HEK293 (cell line): ENCODE results near the gene RASL10B.

Source experiments
- CTCF ChIA-PET: fragments of 350-600 bp; formaldehyde crosslinking; extraction: SDS; loops from one replicate; lab custom pipeline; 2021; ENCODE audit warnings: antibody characterized with exemption; lab: Yijun Ruan, JAX
- POLR2A ChIA-PET: fragments of 300-600 bp; formaldehyde crosslinking; extraction: SDS; loops from one replicate; lab custom pipeline; 2020; ENCODE audit warnings: antibody characterized with exemption, inconsistent platforms; lab: Yijun Ruan, JAX
- H3K27ac ChIP-seq: fragments of 200-500 bp; sonication (Bioruptor generic); 2 replicates; pipeline ENCODE4 v1.5.1; 2014; ENCODE audit warnings: low read depth, low read length, control low read depth, inconsistent platforms; ENCODE audit errors: extremely low read depth
- H3K36me3 ChIP-seq, 2 experiments: fragments of 200-500 bp in 1 of 2; sonication (Bioruptor generic) in 1 of 2; 1 replicate in 1 of 2; 2 replicates in 1 of 2; pipeline ENCODE4 v1.5.1; 2014 to 2017; ENCODE audit warnings: inconsistent platforms in 2 of 2, low read length in 2 of 2; ENCODE audit not compliant: control insufficient read depth in 2 of 2, insufficient read depth in 1 of 2
- H3K4me1 ChIP-seq: fragments of 200-500 bp; sonication (Bioruptor generic); 2 replicates; pipeline ENCODE4 v1.5.1; 2014; ENCODE audit warnings: mild to moderate bottlenecking, low read length, inconsistent platforms; ENCODE audit not compliant: control insufficient read depth, insufficient read depth
- H3K4me3 ChIP-seq: 2 replicates; pipeline ENCODE4 v1.5.1; 2011; ENCODE audit warnings: low read depth, mild to moderate bottlenecking, control low read depth, low read length, moderate library complexity
- H3K9me3 ChIP-seq: fragments of 200-500 bp; sonication (Bioruptor generic); 2 replicates; pipeline ENCODE4 v1.5.1; 2014; ENCODE audit warnings: low read depth, low read length, inconsistent platforms; ENCODE audit not compliant: control insufficient read depth, insufficient read depth
- BCL6B ChIP-seq: fragments of 450-650 bp; formaldehyde crosslinking; IDR thresholded peaks from 2 replicates; pipeline ENCODE4 v1.5.1; 2017; ENCODE audit warnings: missing biosample characterization, missing genetic modification characterization
- GLI2 ChIP-seq: fragments of 450-650 bp; formaldehyde crosslinking; IDR thresholded peaks from 2 replicates; pipeline ENCODE4; 2017; ENCODE audit warnings: missing biosample characterization, missing genetic modification characterization, low read depth, borderline replicate concordance
- GLIS2 ChIP-seq: fragments of 450-650 bp; formaldehyde crosslinking; IDR thresholded peaks from 2 replicates; pipeline ENCODE4 v1.5.1; 2016; ENCODE audit warnings: missing biosample characterization, missing genetic modification characterization
- PATZ1 ChIP-seq: fragments of 450-650 bp; formaldehyde crosslinking; IDR thresholded peaks from 2 replicates; pipeline ENCODE4 v1.5.1; 2016; ENCODE audit warnings: missing biosample characterization, missing genetic modification characterization
- RBAK ChIP-seq: fragments of 450-650 bp; formaldehyde crosslinking; IDR thresholded peaks from 2 replicates; pipeline ENCODE4 v1.5.1; 2016; ENCODE audit warnings: missing biosample characterization, missing genetic modification characterization
- REPIN1 ChIP-seq: fragments of 450-650 bp; formaldehyde crosslinking; IDR thresholded peaks from 2 replicates; pipeline ENCODE4 v1.5.1; 2017; ENCODE audit warnings: missing biosample characterization, missing genetic modification characterization, low read depth
- TRIM28 ChIP-seq: IDR thresholded peaks from 2 replicates; pipeline ENCODE4 v1.6.1; 2011; ENCODE audit warnings: low read length, control low read depth, borderline replicate concordance
- ZBTB10 ChIP-seq: fragments of 450-650 bp; formaldehyde crosslinking; IDR thresholded peaks from 2 replicates; pipeline ENCODE4 v1.5.1; 2016; ENCODE audit warnings: missing biosample characterization, missing genetic modification characterization
- ZBTB17 ChIP-seq: fragments of 450-650 bp; formaldehyde crosslinking; IDR thresholded peaks from 2 replicates; pipeline ENCODE4 v1.5.1; 2016; ENCODE audit warnings: missing biosample characterization, missing genetic modification characterization
- ZBTB21 ChIP-seq: fragments of 450-650 bp; formaldehyde crosslinking; IDR thresholded peaks from 2 replicates; pipeline ENCODE4 v1.5.1; 2017; ENCODE audit warnings: missing biosample characterization, missing genetic modification characterization
- ZBTB48 ChIP-seq: fragments of 450-650 bp; formaldehyde crosslinking; IDR thresholded peaks from 2 replicates; pipeline ENCODE4 v1.5.1; 2016; ENCODE audit warnings: missing biosample characterization, missing genetic modification characterization
- ZBTB6 ChIP-seq: fragments of 450-650 bp; formaldehyde crosslinking; IDR thresholded peaks from 2 replicates; pipeline ENCODE4 v1.5.1; 2017; ENCODE audit warnings: missing biosample characterization, missing genetic modification characterization
- ZFHX2 ChIP-seq: fragments of 450-650 bp; formaldehyde crosslinking; conservative IDR thresholded peaks from 2 replicates; pipeline ENCODE4 v1.5.1; 2016; ENCODE audit warnings: missing biosample characterization, missing genetic modification characterization
- ZFP3 ChIP-seq: fragments of 450-650 bp; formaldehyde crosslinking; IDR thresholded peaks from 2 replicates; pipeline ENCODE4 v1.5.1; 2016; ENCODE audit warnings: low read depth, missing biosample characterization, missing genetic modification characterization
- ZIC2 ChIP-seq: fragments of 450-650 bp; formaldehyde crosslinking; IDR thresholded peaks from 2 replicates; pipeline ENCODE4 v1.5.1; 2016; ENCODE audit warnings: missing biosample characterization, missing genetic modification characterization
- ZNF280C ChIP-seq: fragments of 450-650 bp; formaldehyde crosslinking; IDR thresholded peaks from 2 replicates; pipeline ENCODE4 v1.5.1; 2016; ENCODE audit warnings: missing biosample characterization, missing genetic modification characterization
- ZNF335 ChIP-seq: fragments of 450-650 bp; formaldehyde crosslinking; conservative IDR thresholded peaks from 2 replicates; pipeline ENCODE4 v1.5.1; 2016; ENCODE audit warnings: missing biosample characterization, missing genetic modification characterization
- ZNF341 ChIP-seq: fragments of 450-650 bp; formaldehyde crosslinking; IDR thresholded peaks from 2 replicates; pipeline ENCODE4; 2016; ENCODE audit warnings: low read depth, missing biosample characterization, missing genetic modification characterization
- ZNF555 ChIP-seq: fragments of 450-650 bp; formaldehyde crosslinking; conservative IDR thresholded peaks from 2 replicates; pipeline ENCODE4 v1.5.1; 2017; ENCODE audit warnings: missing biosample characterization, mild to moderate bottlenecking, missing genetic modification characterization, inconsistent platforms
- ZNF580 ChIP-seq: fragments of 450-650 bp; formaldehyde crosslinking; IDR thresholded peaks from 2 replicates; pipeline ENCODE4 v1.5.1; 2016; ENCODE audit warnings: missing biosample characterization, missing genetic modification characterization
- ZNF585B ChIP-seq: fragments of 450-650 bp; formaldehyde crosslinking; IDR thresholded peaks from 2 replicates; pipeline ENCODE4 v1.5.1; 2016; ENCODE audit warnings: missing biosample characterization, missing genetic modification characterization
- ZNF600 ChIP-seq: fragments of 450-650 bp; formaldehyde crosslinking; IDR thresholded peaks from 2 replicates; pipeline ENCODE4 v1.5.1; 2016; ENCODE audit warnings: missing biosample characterization, missing genetic modification characterization

The RASL10B gene

GRCh38 chr17:35730400-35731005 lies 936 bp upstream of the RASL10B start (continued):
- TF ChIP-seq BCL6B (tag by site-specific recombination), result no peak
- 0 out of 2 replicates have a peak, but pooled peaks have one; percentile 14 for TF ChIP-seq GLIS2 (tag by site-specific recombination)
- TF ChIP-seq GLI2 (tag by site-specific recombination), result no peak
- no peak for TF ChIP-seq RBAK
- no peak for TF ChIP-seq REPIN1 (tag by site-specific recombination)
- no peak for TF ChIP-seq ZNF580 (tag by site-specific recombination)
- no peak for TF ChIP-seq TRIM28
- TF ChIP-seq ZFP3 (tag by site-specific recombination), result no peak

DNA sequence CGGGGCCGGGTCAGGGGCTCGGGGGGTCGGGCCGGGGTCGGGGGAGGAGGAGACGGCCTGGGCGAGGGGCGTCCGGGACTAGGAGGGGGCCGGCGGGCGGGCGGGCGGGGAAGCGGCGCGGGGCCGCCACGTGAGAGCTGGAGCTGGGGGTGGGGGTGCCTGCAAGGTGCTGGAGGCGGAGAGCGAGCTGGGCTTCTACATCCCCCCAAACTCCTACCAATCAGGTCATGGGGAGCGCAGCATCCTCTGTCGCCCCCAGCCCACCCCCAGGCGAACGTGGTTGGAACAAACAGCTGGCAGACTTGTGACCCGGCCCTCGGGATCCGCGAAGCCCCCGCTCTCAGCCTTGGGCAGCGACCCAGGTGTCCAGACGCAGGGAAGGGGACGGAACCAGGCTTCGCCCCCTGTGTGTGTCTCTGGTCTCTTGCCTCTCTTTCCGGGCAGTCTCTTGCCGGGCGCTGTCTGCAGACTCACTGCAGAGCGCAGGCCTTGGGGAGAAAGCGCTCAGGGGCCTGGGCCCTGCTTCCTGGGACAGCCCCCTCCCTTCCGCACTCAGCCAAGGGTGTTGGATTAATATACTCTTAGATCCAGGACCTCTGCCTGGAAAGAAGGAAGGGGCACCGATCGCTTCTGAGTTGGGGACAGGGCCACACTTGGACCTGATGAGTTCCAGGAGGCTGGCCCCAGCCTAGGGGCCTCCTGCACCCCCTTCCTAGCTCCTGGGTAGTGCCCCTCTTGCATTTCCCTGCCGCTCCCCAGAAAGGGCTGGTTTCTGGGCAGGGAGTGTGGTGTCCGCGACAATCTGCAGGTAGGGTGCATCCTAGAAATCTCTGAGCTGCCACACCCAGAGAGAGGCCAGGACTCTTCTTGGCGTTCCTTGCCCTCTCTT lies 722 bp downstream of the RASL10B start:
- Histone ChIP-seq H3K4me3 (peak overlapping the region; percentile 38), H3K36me3 (peaks cover 5 to 8% of the 10 kb centered on the region in 2 experiments; a peak in 2 of 3 replicates), H3K27ac (peak overlapping the region; percentile 63; the same call in 1 of the 2 replicates), H3K9me3 (no peaks in the 10 kb centered on the region), H3K4me1 (peaks cover 20% of the 10 kb centered on the region)
- ChIA-PET CTCF (interaction anchor here (0.5 to 5.3 kb wide), 7 partner anchors 12 to 120 kb away, joined by 3 to 44 read pairs (median 10); no protein-coding TSS in a partner anchor), POLR2A (interaction anchor here (1.2 to 4.1 kb wide), 7 partner anchors 9 to 154 kb away, joined by 3 to 19 read pairs (median 5); partner anchors contain the start of genes PEX12 and TAF15)
- peak; percentile 45; the same call in 1 of the 2 replicates for TF ChIP-seq ZFP3 (tag by site-specific recombination)
- TF ChIP-seq ZBTB17 (tag by site-specific recombination), result peak; percentile 59
- TF ChIP-seq ZIC2 (tag by site-specific recombination), result peak; percentile 30; the same call in 1 of the 2 replicates
- no peak; the same call in 1 of the 2 replicates for TF ChIP-seq ZFHX2 (tag by site-specific recombination)
- TF ChIP-seq ZBTB48 (tag by site-specific recombination), result 0 out of 2 replicates have a peak, but pooled peaks have one; percentile 24
- no peak for TF ChIP-seq ZNF280C (tag by site-specific recombination)
- TF ChIP-seq ZBTB6 (tag by site-specific recombination), result peak; percentile 57; the same call in 1 of the 2 replicates
- peak; percentile 52 for TF ChIP-seq PATZ1 (tag by site-specific recombination)
- TF ChIP-seq ZBTB10 (tag by site-specific recombination), result peak; percentile 10; the same call in 1 of the 2 replicates
- peak; percentile 31; the same call in 1 of the 2 replicates for TF ChIP-seq ZNF600 (tag by site-specific recombination)
- peak; percentile 15; the same call in 1 of the 2 replicates for TF ChIP-seq ZNF341 (tag by site-specific recombination)
- TF ChIP-seq ZNF585B (tag by site-specific recombination), result no peak
- TF ChIP-seq ZNF335, result peak; percentile 71
- TF ChIP-seq ZNF555, result no peak
- peak; percentile 29; the same call in 1 of the 2 replicates for TF ChIP-seq GLIS2 (tag by site-specific recombination)
- TF ChIP-seq ZBTB21 (tag by site-specific recombination), result no peak
